Astrocyte (in vitro differentiated cells and primary cell): ENCODE measurements around the gene AGPS.

Experiments
- CTCF ChIP-seq: IDR thresholded peaks from 2 replicates; pipeline ENCODE4 v1.5.1; 2011; ENCODE audit warnings: low read depth, mild to moderate bottlenecking, inconsistent platforms, low read length, moderate library complexity; ENCODE audit not compliant: insufficient read depth
- EZH2 ChIP-seq: IDR thresholded peaks from 2 replicates; pipeline ENCODE4 v1.6.1; 2012; ENCODE audit warnings: mild to moderate bottlenecking, low read length, inconsistent platforms; ENCODE audit not compliant: insufficient read depth

DNA sequence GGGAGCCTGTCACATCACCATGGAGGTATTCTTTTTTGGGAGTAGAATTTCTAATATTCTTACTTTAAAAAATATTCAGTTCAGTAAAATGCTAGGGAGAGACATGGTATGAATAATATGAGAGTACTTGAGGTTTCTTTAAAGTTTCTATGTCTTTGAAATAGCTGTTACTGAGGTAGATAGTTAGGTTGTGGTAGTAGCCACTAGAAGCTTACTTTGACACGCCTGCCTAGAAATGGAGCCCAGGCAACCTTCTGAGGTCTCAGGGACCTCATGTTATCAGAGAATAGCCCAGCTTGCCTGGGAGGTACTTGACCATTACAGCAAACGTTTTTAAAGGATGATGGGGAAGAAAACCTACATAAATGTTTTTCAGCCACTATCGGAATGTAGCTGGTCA is 131.2 kb downstream of the AGPS start:
- TF ChIP-seq CTCF (no peak), EZH2 (no peak)
